Measurements from ENCODE around the gene CALD1.

- TF ChIP-seq CTCF (IDR thresholded peaks at IDR 0.05; ENCODE audit: low read length) (no peak), EZH2 (IDR thresholded peaks at IDR 0.05; ENCODE audit: borderline replicate concordance, low read length) (no peak)
Observed at GRCh38 chr7:134820778-134821177, 41.3 kb downstream of the CALD1 start.

Data from OCI-LY1 (cell line).